Measurements from ENCODE around the gene CTBP2. TPM values are rescaled to one million over a fixed set of nuclear protein-coding genes. Genes with fewer than 3 reads are reported as not detected.
A peak's percentile ranks its signal among the peaks of the same experiment; 100 is the strongest.

Gene CTBP2
- total RNA-seq, 3 donors from 2014 or later (not counting 1 experiment from before 2014, with no cell fraction given), result 120 to 179 (median 124) TPM

GRCh38 chr10:125034675-125035074 is 125.7 kb downstream of the CTBP2 start:
- Histone ChIP-seq H3K27ac (ENCODE audit: low read length) (no peak overlapping the region), H3K4me1 (ENCODE audit: control insufficient read depth, insufficient read depth, low read length) (peaks cover 16% of the 10 kb centered on the region), H3K4me3 (ENCODE audit: low read length) (no peak overlapping the region), H3K36me3 (ENCODE audit: control insufficient read depth, insufficient read depth, low read length) (peaks cover 6% of the 10 kb centered on the region), H3K9me3 (ENCODE audit: control insufficient read depth, insufficient read depth, low read length) (no peaks in the 10 kb centered on the region), H3K27me3 (ENCODE audit: control insufficient read depth, insufficient read depth, low read length) (no peaks in the 10 kb centered on the region)
- no peak for TF ChIP-seq CTCF (IDR thresholded peaks at IDR 0.05)
- Mint-ChIP-seq H3K4me1 (peaks cover 88 to 96% of the 10 kb centered on the region in 2 donors), H3K27me3 (ENCODE audit: low read depth in 2 of 2) (no peaks in the 10 kb centered on the region), H3K36me3 (no peaks in the 10 kb centered on the region), H3K4me3 (peak overlapping the region; percentile 19), H3K9me3 (no peaks in the 10 kb centered on the region), H3K27ac (peak overlapping the region; percentile 78 to 82)
- 82% methylated on average over 3 of the region's 3 CpGs for WGBS (ENCODE audit: insufficient coverage)
- DNase-seq (no peak), ATAC-seq (no peak)
- intact Hi-C loops (cut with micrococcal nuclease), result no loop called here

GRCh38 chr10:125033146-125033924 is 127.0 kb downstream of the CTBP2 start:
- Histone ChIP-seq H3K4me3 (ENCODE audit: low read length) (no peak overlapping the region), H3K4me1 (ENCODE audit: control insufficient read depth, insufficient read depth, low read length) (peaks cover 7% of the 10 kb centered on the region), H3K27ac (ENCODE audit: low read length) (no peak overlapping the region), H3K9me3 (ENCODE audit: control insufficient read depth, insufficient read depth, low read length) (no peaks in the 10 kb centered on the region), H3K27me3 (ENCODE audit: control insufficient read depth, insufficient read depth, low read length) (no peaks in the 10 kb centered on the region), H3K36me3 (ENCODE audit: control insufficient read depth, insufficient read depth, low read length) (peaks cover 6% of the 10 kb centered on the region)
- intact Hi-C loops (cut with micrococcal nuclease), result no loop called here
- Mint-ChIP-seq H3K9me3 (no peaks in the 10 kb centered on the region), H3K4me1 (peaks cover 85 to 93% of the 10 kb centered on the region in 2 donors), H3K27ac (peak overlapping the region; percentile 78 to 81), H3K36me3 (no peaks in the 10 kb centered on the region), H3K27me3 (ENCODE audit: low read depth in 2 of 2) (no peaks in the 10 kb centered on the region), H3K4me3 (no peak overlapping the region)
- TF ChIP-seq CTCF (IDR thresholded peaks at IDR 0.05), result no peak
- WGBS (ENCODE audit: insufficient coverage), result 89% methylated on average over 27 of the region's 27 CpGs
- ATAC-seq (no peak), DNase-seq (no peak)

GRCh38 chr10:125032474-125033020 is 127.8 kb downstream of the CTBP2 start:
- no peaks in the 10 kb centered on the region for H3K27me3 ChIP-seq (ENCODE audit: control insufficient read depth, insufficient read depth, low read length)
- no peaks in the 10 kb centered on the region for H3K36me3 Mint-ChIP-seq
- DNase-seq, result no peak
- no peak overlapping the region for H3K4me3 Mint-ChIP-seq
- peaks cover 81 to 89% of the 10 kb centered on the region in 2 donors for H3K4me1 Mint-ChIP-seq
- peak overlapping the region; percentile 78 to 81 for H3K27ac Mint-ChIP-seq
- 90% methylated on average over 15 of the region's 15 CpGs for WGBS (ENCODE audit: insufficient coverage)
- peaks cover 7% of the 10 kb centered on the region for H3K4me1 ChIP-seq (ENCODE audit: control insufficient read depth, insufficient read depth, low read length)
- no peaks in the 10 kb centered on the region for H3K9me3 Mint-ChIP-seq
- H3K9me3 ChIP-seq (ENCODE audit: control insufficient read depth, insufficient read depth, low read length), result no peaks in the 10 kb centered on the region
- TF ChIP-seq CTCF (IDR thresholded peaks at IDR 0.05), result no peak
- H3K36me3 ChIP-seq (ENCODE audit: control insufficient read depth, insufficient read depth, low read length), result peaks cover 11% of the 10 kb centered on the region
- intact Hi-C loops (cut with micrococcal nuclease), result no loop called here
- no peak overlapping the region for H3K4me3 ChIP-seq (ENCODE audit: low read length)
- no peak overlapping the region for H3K27ac ChIP-seq (ENCODE audit: low read length)
- ATAC-seq, result no peak
- H3K27me3 Mint-ChIP-seq (ENCODE audit: low read depth in 2 of 2), result no peaks in the 10 kb centered on the region

Measured in natural killer cell (primary cell).